H9 (cell line): Measurements from ENCODE around the gene ZNF469. TPM values are rescaled to one million over a fixed set of nuclear protein-coding genes. Genes with fewer than 3 reads are reported as not detected.

Experiments used
- DNase-seq: peaks from one replicate; pipeline ENCODE4 v3.0.0-alpha.2; 2017
- H2AFZ ChIP-seq: one replicate; pipeline ENCODE4 v1.6.1; 2013; ENCODE audit warnings: mild to moderate bottlenecking, low read length, control low read depth, moderate library complexity
- H2AK5ac ChIP-seq: 2 replicates; pipeline ENCODE4 v1.6.1; 2013; ENCODE audit warnings: low read length, control low read depth, mixed read lengths; ENCODE audit not compliant: insufficient read length
- H2BK120ac ChIP-seq: one replicate; pipeline ENCODE4 v1.6.1; 2013; ENCODE audit warnings: low read depth, mild to moderate bottlenecking, low read length, control low read depth, inconsistent platforms; ENCODE audit not compliant: poor library complexity, severe bottlenecking
- H2BK12ac ChIP-seq: 2 replicates; pipeline ENCODE4 v1.6.1; 2013; ENCODE audit warnings: low read length, control low read depth, mixed read lengths, low read depth; ENCODE audit not compliant: insufficient read length
- H2BK15ac ChIP-seq: 2 replicates; pipeline ENCODE4 v1.6.1; 2013; ENCODE audit warnings: low read depth, low read length, control low read depth
- H2BK20ac ChIP-seq: one replicate; pipeline ENCODE4 v1.6.1; 2013; ENCODE audit warnings: low read depth, mild to moderate bottlenecking, low read length, control low read depth, inconsistent platforms; ENCODE audit not compliant: poor library complexity, severe bottlenecking
- H2BK5ac ChIP-seq: 2 replicates; pipeline ENCODE4 v1.6.1; 2013; ENCODE audit warnings: low read length, control low read depth, mixed read lengths; ENCODE audit not compliant: insufficient read length
- H3K14ac ChIP-seq: 2 replicates; pipeline ENCODE4 v1.6.1; 2013; ENCODE audit warnings: low read length, control low read depth; ENCODE audit not compliant: insufficient read depth
- H3K18ac ChIP-seq: 2 replicates; pipeline ENCODE4 v1.6.1; 2013; ENCODE audit warnings: low read depth, mild to moderate bottlenecking, mixed read lengths, low read length, control low read depth; ENCODE audit not compliant: insufficient read length
- H3K23ac ChIP-seq: 2 replicates; pipeline ENCODE4 v1.6.1; 2013; ENCODE audit warnings: low read length, control low read depth, mixed read lengths, low read depth; ENCODE audit not compliant: insufficient read length
- H3K23me2 ChIP-seq: 2 replicates; pipeline ENCODE4 v1.6.1; 2013; ENCODE audit warnings: low read depth, mild to moderate bottlenecking, mixed read lengths, low read length, control low read depth; ENCODE audit not compliant: insufficient read length, poor library complexity, severe bottlenecking
- H3K27ac ChIP-seq: 2 replicates; pipeline ENCODE4 v1.5.1; 2013; ENCODE audit warnings: low read length, control low read depth, mixed read lengths, low read depth; ENCODE audit not compliant: insufficient read length
- H3K27me3 ChIP-seq: 2 replicates; pipeline ENCODE4 v1.6.1; 2013; ENCODE audit warnings: low read length, control low read depth, inconsistent platforms; ENCODE audit not compliant: insufficient read depth
- H3K4ac ChIP-seq: 2 replicates; pipeline ENCODE4 v1.6.1; 2013; ENCODE audit warnings: low read depth, mild to moderate bottlenecking, control low read depth, inconsistent platforms, low read length, moderate library complexity
- H3K4me1 ChIP-seq: 2 replicates; pipeline ENCODE4 v1.6.1; 2013; ENCODE audit warnings: low read length, control low read depth, inconsistent platforms; ENCODE audit not compliant: insufficient read depth
- H3K4me2 ChIP-seq: 2 replicates; pipeline ENCODE4 v1.6.1; 2013; ENCODE audit warnings: low read length, control low read depth, mixed read lengths; ENCODE audit not compliant: insufficient read length, insufficient read depth
- H3K56ac ChIP-seq: 2 replicates; pipeline ENCODE4 v1.6.1; 2013; ENCODE audit warnings: low read depth, mild to moderate bottlenecking, mixed read lengths, low read length, control low read depth; ENCODE audit not compliant: insufficient read length
- H3K79me1 ChIP-seq: 2 replicates; pipeline ENCODE4 v1.6.1; 2013; ENCODE audit warnings: low read depth, mild to moderate bottlenecking, moderate library complexity, low read length, control low read depth, inconsistent platforms; ENCODE audit not compliant: insufficient read depth, poor library complexity, severe bottlenecking
- H3K79me2 ChIP-seq: 2 replicates; pipeline ENCODE4 v1.6.1; 2013; ENCODE audit warnings: low read length, control low read depth, inconsistent platforms; ENCODE audit not compliant: insufficient read depth
- H3K9ac ChIP-seq: 2 replicates; pipeline ENCODE4 v1.6.1; 2013; ENCODE audit warnings: low read length, control low read depth, mixed read lengths; ENCODE audit not compliant: insufficient read length; ENCODE audit errors: extremely low read depth
- H3K9me3 ChIP-seq: one replicate; pipeline ENCODE4 v1.6.1; 2013; ENCODE audit warnings: low read depth, low read length, inconsistent platforms; ENCODE audit not compliant: control insufficient read depth
- H3T11ph ChIP-seq: one replicate; pipeline ENCODE4 v1.6.1; 2013; ENCODE audit warnings: mild to moderate bottlenecking, low read length, control low read depth, inconsistent platforms
- H4K20me1 ChIP-seq: one replicate; pipeline ENCODE4 v1.6.1; 2013; ENCODE audit not compliant: control insufficient read depth, insufficient read length, insufficient read depth
- H4K5ac ChIP-seq: 2 replicates; pipeline ENCODE4 v1.6.1; 2013; ENCODE audit warnings: low read depth, mild to moderate bottlenecking, mixed read lengths, low read length, control low read depth; ENCODE audit not compliant: insufficient read length
- H4K8ac ChIP-seq: replicated peaks from 2 replicates; pipeline ENCODE4 v1.6.1; 2013; ENCODE audit warnings: low read length, control low read depth, mixed read lengths, low read depth; ENCODE audit not compliant: insufficient read length
- H4K91ac ChIP-seq: 2 replicates; pipeline ENCODE4 v1.6.1; 2013; ENCODE audit warnings: low read depth, mild to moderate bottlenecking, moderate library complexity, mixed read lengths, low read length, control low read depth; ENCODE audit not compliant: insufficient read length
- H3K27ac Mint-ChIP-seq, 3 experiments: 2 replicates in 2 of 3; 3 replicates in 1 of 3; pipeline ENCODE4 v1.8.0; 2020 to 2021; ENCODE audit warnings: mixed read lengths in 3 of 3, mild to moderate bottlenecking in 1 of 3, moderate library complexity in 1 of 3
- H3K27me3 Mint-ChIP-seq: 2 replicates; pipeline ENCODE4 v1.8.0; 2021; ENCODE audit warnings: low read depth, mild to moderate bottlenecking, moderate library complexity, mixed read lengths
- H3K36me3 Mint-ChIP-seq, 3 experiments: 2 replicates in 2 of 3; 3 replicates in 1 of 3; pipeline ENCODE4 v1.8.0; 2020 to 2021; ENCODE audit warnings: low read depth in 3 of 3, mixed read lengths in 3 of 3; ENCODE audit not compliant: insufficient read depth in 1 of 3
- H3K4me1 Mint-ChIP-seq, 2 experiments: 2 replicates each; pipeline ENCODE4 v1.8.0; 2020; ENCODE audit warnings: mixed read lengths in 2 of 2
- H3K4me3 Mint-ChIP-seq, 2 experiments: 2 replicates in 1 of 2; 3 replicates in 1 of 2; pipeline ENCODE4 v1.8.0; 2020 to 2021; ENCODE audit warnings: mild to moderate bottlenecking in 2 of 2, mixed read lengths in 2 of 2, moderate library complexity in 1 of 2
- H3K9me3 Mint-ChIP-seq, 2 experiments: 2 replicates in 1 of 2; 3 replicates in 1 of 2; pipeline ENCODE4 v1.8.0; 2020; ENCODE audit warnings: mild to moderate bottlenecking in 2 of 2, mixed read lengths in 2 of 2, moderate library complexity in 1 of 2
- CTCF ChIP-seq: fragments of 200-600 bp; sonication (generic); conservative IDR thresholded peaks from 3 replicates; pipeline ENCODE4 v1.8.0; 2021; ENCODE audit warnings: antibody characterized with exemption, mild to moderate bottlenecking
- WGBS: extraction: QIAGEN DNeasy Blood & Tissue Kit; methylation state at CpG from one replicate; pipeline ENCODE4 v1.1.7; 2013; ENCODE audit warnings: missing lambda C conversion rate, low lambda C conversion rate, mixed read lengths; ENCODE audit not compliant: insufficient read length; ENCODE audit errors: extremely low coverage; 5-methylcytosine and 5-hydroxymethylcytosine counted together
- total RNA-seq: library from RNA; stranded (reverse); gene quantifications from 2 replicates; pipeline ENCODE4 v1.2.1, GENCODE V29; 2021

The ZNF469 gene
- total RNA-seq, 1 experiment from 2014 or later, result 4.4 TPM

DNA sequence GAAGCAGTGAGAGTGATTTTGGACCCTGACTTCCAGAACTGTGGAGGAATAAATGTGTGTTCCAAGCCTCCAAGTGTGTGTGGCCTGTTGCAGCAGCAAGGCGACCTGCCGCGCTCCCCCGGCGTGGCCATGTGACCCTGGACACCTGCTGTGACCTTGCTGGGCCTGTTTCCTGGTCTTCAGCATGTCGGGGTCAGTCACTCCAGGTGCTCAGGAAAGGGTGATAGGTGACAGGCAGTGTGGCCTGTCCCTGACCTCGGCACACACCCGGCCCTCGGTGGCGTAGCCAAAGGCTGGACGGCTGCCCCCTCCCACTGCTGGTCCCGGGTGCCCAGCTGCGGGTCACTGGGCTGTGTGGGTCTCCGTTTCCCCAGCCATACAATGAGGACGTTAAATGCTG is 31.8 kb upstream of the ZNF469 start:
- no peak overlapping the region for H2AK5ac ChIP-seq
- no peaks in the 10 kb centered on the region for H3K4me1 ChIP-seq
- WGBS, result no CpG with 5 or more reads among the region's 15 CpGs
- no peak overlapping the region for H4K8ac ChIP-seq
- no peak overlapping the region for H3K9ac ChIP-seq
- no peaks in the 10 kb centered on the region for H3K79me2 ChIP-seq
- no peak overlapping the region for H4K5ac ChIP-seq
- peaks cover 0 to 4% of the 10 kb centered on the region in 2 experiments; a peak in 2 of 5 replicates for H3K9me3 Mint-ChIP-seq
- no peaks in the 10 kb centered on the region for H3K27me3 Mint-ChIP-seq
- H3K9me3 ChIP-seq, result no peaks in the 10 kb centered on the region
- no peak overlapping the region for H3K27ac ChIP-seq
- no peak overlapping the region for H4K91ac ChIP-seq
- no peaks in the 10 kb centered on the region for H3K27me3 ChIP-seq
- H2BK12ac ChIP-seq, result no peak overlapping the region
- no peak overlapping the region for H3K4me3 Mint-ChIP-seq
- no peak overlapping the region for H3T11ph ChIP-seq
- H2BK120ac ChIP-seq, result no peak overlapping the region
- H3K79me1 ChIP-seq, result no peaks in the 10 kb centered on the region
- no peak for TF ChIP-seq CTCF
- H2BK20ac ChIP-seq, result no peak overlapping the region
- no peak overlapping the region for H2BK15ac ChIP-seq
- no peak overlapping the region for H3K4ac ChIP-seq
- no peak overlapping the region for H3K4me2 ChIP-seq
- H2BK5ac ChIP-seq, result no peak overlapping the region
- DNase-seq, result no peak
- no peaks in the 10 kb centered on the region; a peak in 1 of 7 replicates for H3K36me3 Mint-ChIP-seq
- H3K18ac ChIP-seq, result no peak overlapping the region
- no peak overlapping the region for H3K56ac ChIP-seq
- H2AFZ ChIP-seq, result no peak overlapping the region
- peaks cover 2 to 7% of the 10 kb centered on the region in 2 experiments; a peak in 2 of 4 replicates for H3K4me1 Mint-ChIP-seq
- H3K27ac Mint-ChIP-seq, result no peak overlapping the region
- H3K23ac ChIP-seq, result no peak overlapping the region
- no peak overlapping the region for H3K14ac ChIP-seq
- H3K23me2 ChIP-seq, result no peaks in the 10 kb centered on the region
- no peaks in the 10 kb centered on the region for H4K20me1 ChIP-seq
